ENCODE data around the gene TGM1. TPM values are rescaled to one million over a fixed set of nuclear protein-coding genes. Genes with fewer than 3 reads are reported as not detected.

The TGM1 gene
- total RNA-seq, 2 donors from 2014 or later = 0.40 to 3.9 TPM

- no peaks in the 10 kb centered on the region for H3K9me3 ChIP-seq
- DNase-seq = no peak
- no peaks in the 10 kb centered on the region for H3K4me1 ChIP-seq
- intact Hi-C loops (cut with DNase I) = loop anchor here (2.0 kb wide), 1 partner anchor 29 kb away; the partner anchor contains the start of gene TINF2
- no peaks in the 10 kb centered on the region for H3K27me3 ChIP-seq
- peak overlapping the region; percentile 75 for H3K4me3 ChIP-seq
- peak overlapping the region; percentile 94 to 98 for H3K9ac ChIP-seq (ENCODE audit: low read depth in 2 of 2, low read length in 2 of 2)
- TF ChIP-seq CTCF (IDR thresholded peaks at IDR 0.05) = no peak
- H3K27ac ChIP-seq = peak overlapping the region; percentile 95
- peaks cover 2% of the 10 kb centered on the region for H3K36me3 ChIP-seq
Measured at GRCh38 chr14:24271834-24272263, 8.9 kb upstream of the TGM1 start.

GRCh38 chr14:24271134-24271833 is 8.3 kb upstream of the TGM1 start, which contains the start of gene RABGGTA:
Gene RABGGTA (minus strand): TSS chr14:24271597. CDS start chr14:24271115, 482 bp downstream.
- Histone ChIP-seq H3K36me3 (peaks cover 7% of the 10 kb centered on the region), H3K4me1 (no peaks in the 10 kb centered on the region), H3K27ac (peak within 1 kb of the TSS; percentile 95), H3K4me3 (peak within 1 kb of the TSS; percentile 75), H3K9me3 (no peaks in the 10 kb centered on the region), H3K9ac (ENCODE audit: low read depth in 2 of 2, low read length in 2 of 2) (peak within 1 kb of the TSS; percentile 94 to 98), H3K27me3 (no peaks in the 10 kb centered on the region)
- peak; percentile 69 for TF ChIP-seq CTCF (IDR thresholded peaks at IDR 0.05)
- DNase-seq = peak; percentile 88
- intact Hi-C loops (cut with DNase I) = loop anchor here (2.0 kb wide), 1 partner anchor 28 kb away; the partner anchor contains the start of gene TINF2

- no peak for TF ChIP-seq CTCF (IDR thresholded peaks at IDR 0.05)
- peak overlapping the region; percentile 95 for H3K27ac ChIP-seq
- intact Hi-C loops (cut with DNase I) = loop anchor here (2.0 kb wide), 1 partner anchor 28 kb away; the partner anchor contains the start of gene TINF2
- H3K9ac ChIP-seq (ENCODE audit: low read depth in 2 of 2, low read length in 2 of 2) = peak overlapping the region; percentile 94 to 98
- peak overlapping the region; percentile 75 for H3K4me3 ChIP-seq
- H3K27me3 ChIP-seq = no peaks in the 10 kb centered on the region
- H3K4me1 ChIP-seq = no peaks in the 10 kb centered on the region
- H3K9me3 ChIP-seq = no peaks in the 10 kb centered on the region
- DNase-seq = no peak
- peaks cover 7% of the 10 kb centered on the region for H3K36me3 ChIP-seq
Measured at GRCh38 chr14:24270537-24271133, 7.7 kb upstream of the TGM1 start.

- no peak overlapping the region for H3K9ac ChIP-seq (ENCODE audit: low read depth in 2 of 2, low read length in 2 of 2)
- no peaks in the 10 kb centered on the region for H3K27me3 ChIP-seq
- H3K9me3 ChIP-seq = no peaks in the 10 kb centered on the region
- no peaks in the 10 kb centered on the region for H3K4me1 ChIP-seq
- TF ChIP-seq CTCF (IDR thresholded peaks at IDR 0.05) = no peak
- intact Hi-C loops (cut with DNase I) = loop anchor here (2.0 kb wide), 1 partner anchor 27 kb away; the partner anchor contains the start of gene TINF2
- H3K36me3 ChIP-seq = peaks cover 7% of the 10 kb centered on the region
- H3K27ac ChIP-seq = no peak overlapping the region
- DNase-seq = no peak
- no peak overlapping the region for H3K4me3 ChIP-seq
Measured at GRCh38 chr14:24269910-24270536, 7.0 kb upstream of the TGM1 start.

GRCh38 chr14:24269368-24269767 is 6.4 kb upstream of the TGM1 start:
- Histone ChIP-seq H3K9me3 (no peaks in the 10 kb centered on the region), H3K4me3 (no peak overlapping the region), H3K27me3 (no peaks in the 10 kb centered on the region), H3K4me1 (no peaks in the 10 kb centered on the region), H3K36me3 (peaks cover 7% of the 10 kb centered on the region), H3K9ac (ENCODE audit: low read depth in 2 of 2, low read length in 2 of 2) (no peak overlapping the region), H3K27ac (no peak overlapping the region)
- no peak for TF ChIP-seq CTCF (IDR thresholded peaks at IDR 0.05)
- DNase-seq = no peak
- intact Hi-C loops (cut with DNase I) = no loop called here
